Panc1 (cell line): ENCODE measurements around the gene CA5A. TPM values are rescaled to one million over a fixed set of nuclear protein-coding genes. Genes with fewer than 3 reads are reported as not detected.

Source experiments
- ATAC-seq: fragments of 200-7000 bp; cut with Tn5 transposase; 2 replicates; pipeline ENCODE4 v1.9.1; 2020; ENCODE audit warnings: mild to moderate bottlenecking, moderate library complexity
- BruUV-seq: library from RNA; stranded (reverse); fragments of 400-500 nt; replicated peaks from 2 replicates; lab custom pipeline; 2021; lab: Mats Ljungman, UMichigan
- CTCF ChIA-PET: fragments of 300-600 bp; sonication (Branson Sonifier 250); formaldehyde crosslinking; loops from one replicate; lab custom pipeline; 2022; ENCODE audit warnings: antibody characterized with exemption; lab: Charles Lee
- POLR2A ChIA-PET: fragments of 300-600 bp; sonication (Branson Sonifier 250); formaldehyde crosslinking; loops from one replicate; lab custom pipeline; 2022; ENCODE audit warnings: antibody characterized with exemption; lab: Charles Lee
- DNase-seq: peaks from one replicate; pipeline ENCODE4 v3.0.0-alpha.2; 2010; ENCODE audit warnings: low read depth, low spot score
- H3K27ac ChIP-seq: 2 replicates; pipeline ENCODE4 v1.5.1; 2011; ENCODE audit warnings: mild to moderate bottlenecking, low read length, inconsistent platforms
- H3K27me3 ChIP-seq: fragments of 200-500 bp; sonication (Bioruptor generic); 2 replicates; pipeline ENCODE4 v1.6.0; 2014; ENCODE audit warnings: low read length, inconsistent platforms; ENCODE audit not compliant: control insufficient read depth, insufficient read depth
- H3K36me3 ChIP-seq: fragments of 200-500 bp; sonication (Bioruptor generic); 2 replicates; pipeline ENCODE4 v1.5.1; 2014; ENCODE audit warnings: inconsistent platforms, mild to moderate bottlenecking, low read length, moderate library complexity; ENCODE audit not compliant: control insufficient read depth, insufficient read depth
- H3K4me1 ChIP-seq: 2 replicates; pipeline ENCODE4 v1.5.1; 2011; ENCODE audit warnings: inconsistent platforms, mild to moderate bottlenecking, low read length, moderate library complexity; ENCODE audit not compliant: control insufficient read depth, insufficient read depth
- H3K4me3 ChIP-seq, 2 experiments: 2 replicates each; pipeline ENCODE4 v1.5.1; 2011 to 2012; ENCODE audit warnings: low read depth in 2 of 2, low read length in 2 of 2, mild to moderate bottlenecking in 2 of 2, inconsistent platforms in 1 of 2, moderate library complexity in 1 of 2
- H3K9me3 ChIP-seq: fragments of 200-500 bp; sonication (Bioruptor generic); 2 replicates; pipeline ENCODE4 v1.5.1; 2014; ENCODE audit warnings: low read depth, mild to moderate bottlenecking, inconsistent platforms, low read length, moderate library complexity; ENCODE audit not compliant: control insufficient read depth, insufficient read depth
- CTCF ChIP-seq: fragments of 450-650 bp; IDR thresholded peaks from 2 replicates; pipeline ENCODE4 v1.5.1; 2017; ENCODE audit warnings: mild to moderate bottlenecking
- POLR2AphosphoS5 ChIP-seq: IDR thresholded peaks from 2 replicates; pipeline ENCODE4 v1.6.1; 2012; ENCODE audit warnings: mild to moderate bottlenecking, low read depth, low read length, moderate library complexity
- SIN3A ChIP-seq: IDR thresholded peaks from 2 replicates; pipeline ENCODE4 v1.6.1; 2012; ENCODE audit warnings: low read depth, mild to moderate bottlenecking, low read length, moderate library complexity, borderline replicate concordance; ENCODE audit not compliant: insufficient read depth
- TCF7L2 ChIP-seq: IDR thresholded peaks from 2 replicates; pipeline ENCODE4 v1.6.1; 2011; ENCODE audit warnings: mild to moderate bottlenecking, low read depth, low read length, inconsistent platforms
- in situ Hi-C: cut with HindIII; loops from 2 replicates; pipeline ENCODE4 v1.10.0; 2016; ENCODE audit warnings: low sequenced_read_pairs, low pct_unique_long_range_greater_than_20kb
- intact Hi-C: fragments of 100-400 bp; cut with micrococcal nuclease; formaldehyde crosslinking; loops from one replicate; pipeline ENCODE4 v1.10.0; 2022; ENCODE audit not compliant: unreplicated experiment
- total RNA-seq: library from RNA; stranded (reverse); gene quantifications from one replicate; pipeline ENCODE4 v1.2.1, GENCODE V29; 2021; ENCODE audit not compliant: unreplicated experiment
- TF ChIP-seq, protein P1 (sequence below), 2 experiments: IDR thresholded peaks; 2 replicates each; pipeline ENCODE4 v1.6.1; 2011 to 2012; ENCODE audit warnings: low read depth in 2 of 2, control low read depth in 1 of 2, low read length in 1 of 2, mild to moderate bottlenecking in 1 of 2, moderate library complexity in 1 of 2; ENCODE audit not compliant: insufficient read depth in 1 of 2

CA5A gene
- total RNA-seq, 1 experiment from 2014 or later: not detected

GRCh38 chr16:87918866-87919680 lies 17.3 kb downstream of the CA5A start:
- in situ Hi-C loops: no loop called here
- no peak for DNase-seq

GRCh38 chr16:87918338-87918737 lies 18.0 kb downstream of the CA5A start:
- in situ Hi-C loops (no loop called here), intact Hi-C loops (no loop called here)
- Histone ChIP-seq H3K27ac (no peak overlapping the region), H3K27me3 (no peaks in the 10 kb centered on the region), H3K4me1 (no peaks in the 10 kb centered on the region), H3K4me3 (no peak overlapping the region), H3K9me3 (no peaks in the 10 kb centered on the region), H3K36me3 (no peaks in the 10 kb centered on the region)
- ChIA-PET POLR2A (no interaction called here), CTCF (interaction anchor here (0.5 to 0.6 kb wide), 2 partner anchors 11 to 26 kb away, joined by 5 to 11 read pairs; no protein-coding TSS in a partner anchor)
- ATAC-seq (peak; percentile 41; the same call in 1 of the 2 replicates), DNase-seq (no peak)
- TF ChIP-seq CTCF (no peak), POLR2AphosphoS5 (no peak), SIN3A (no peak), TCF7L2 (no peak)
- TF ChIP-seq, protein P1, sequence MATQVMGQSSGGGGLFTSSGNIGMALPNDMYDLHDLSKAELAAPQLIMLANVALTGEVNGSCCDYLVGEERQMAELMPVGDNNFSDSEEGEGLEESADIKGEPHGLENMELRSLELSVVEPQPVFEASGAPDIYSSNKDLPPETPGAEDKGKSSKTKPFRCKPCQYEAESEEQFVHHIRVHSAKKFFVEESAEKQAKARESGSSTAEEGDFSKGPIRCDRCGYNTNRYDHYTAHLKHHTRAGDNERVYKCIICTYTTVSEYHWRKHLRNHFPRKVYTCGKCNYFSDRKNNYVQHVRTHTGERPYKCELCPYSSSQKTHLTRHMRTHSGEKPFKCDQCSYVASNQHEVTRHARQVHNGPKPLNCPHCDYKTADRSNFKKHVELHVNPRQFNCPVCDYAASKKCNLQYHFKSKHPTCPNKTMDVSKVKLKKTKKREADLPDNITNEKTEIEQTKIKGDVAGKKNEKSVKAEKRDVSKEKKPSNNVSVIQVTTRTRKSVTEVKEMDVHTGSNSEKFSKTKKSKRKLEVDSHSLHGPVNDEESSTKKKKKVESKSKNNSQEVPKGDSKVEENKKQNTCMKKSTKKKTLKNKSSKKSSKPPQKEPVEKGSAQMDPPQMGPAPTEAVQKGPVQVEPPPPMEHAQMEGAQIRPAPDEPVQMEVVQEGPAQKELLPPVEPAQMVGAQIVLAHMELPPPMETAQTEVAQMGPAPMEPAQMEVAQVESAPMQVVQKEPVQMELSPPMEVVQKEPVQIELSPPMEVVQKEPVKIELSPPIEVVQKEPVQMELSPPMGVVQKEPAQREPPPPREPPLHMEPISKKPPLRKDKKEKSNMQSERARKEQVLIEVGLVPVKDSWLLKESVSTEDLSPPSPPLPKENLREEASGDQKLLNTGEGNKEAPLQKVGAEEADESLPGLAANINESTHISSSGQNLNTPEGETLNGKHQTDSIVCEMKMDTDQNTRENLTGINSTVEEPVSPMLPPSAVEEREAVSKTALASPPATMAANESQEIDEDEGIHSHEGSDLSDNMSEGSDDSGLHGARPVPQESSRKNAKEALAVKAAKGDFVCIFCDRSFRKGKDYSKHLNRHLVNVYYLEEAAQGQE (IDR thresholded peaks at IDR 0.05; ENCODE audit: insufficient read depth in 1 of 2, low read depth in 2 of 2, low read length in 1 of 2): no peak
- BruUV-seq: no TSS peak

More at GRCh38 chr16:87918866-87919680, 17.3 kb downstream of the CA5A start:
- no peak for ATAC-seq
- H3K27ac ChIP-seq: no peak overlapping the region
- H3K4me1 ChIP-seq: no peaks in the 10 kb centered on the region
- TF ChIP-seq, protein P1 (IDR thresholded peaks at IDR 0.05; ENCODE audit: insufficient read depth in 1 of 2, low read depth in 2 of 2, low read length in 1 of 2): no peak
- CTCF ChIA-PET: interaction anchor here (0.6 kb wide), 1 partner anchor 10 kb away, joined by 11 read pairs; no protein-coding TSS in a partner anchor
- intact Hi-C loops: no loop called here
- POLR2A ChIA-PET: no interaction called here
- no TSS peak for BruUV-seq
- H3K4me3 ChIP-seq: no peak overlapping the region
- H3K27me3 ChIP-seq: no peaks in the 10 kb centered on the region
- H3K36me3 ChIP-seq: no peaks in the 10 kb centered on the region
- no peaks in the 10 kb centered on the region for H3K9me3 ChIP-seq
